ENCODE data around the gene SLC26A2. TPM values are rescaled to one million over a fixed set of nuclear protein-coding genes. Genes with fewer than 3 reads are reported as not detected.

Gene SLC26A2
- total RNA-seq, 2 donors from 2014 or later, result 7.2 to 12.0 TPM

- no peak for DNase-seq (ENCODE audit: low spot score)
- TF ChIP-seq CTCF (IDR thresholded peaks at IDR 0.05), result peak; percentile 22 to 72
- Histone ChIP-seq H3K9me3 (no peaks in the 10 kb centered on the region), H3K27ac (peak overlapping the region; percentile 84 to 92), H3K4me3 (peak overlapping the region; percentile 73 to 93), H3K36me3 (peaks cover 23% of the 10 kb centered on the region), H3K4me1 (peaks cover 0 to 40% of the 10 kb centered on the region in 2 donors), H3K27me3 (no peaks in the 10 kb centered on the region)
These were observed 41.3 kb downstream of the SLC26A2 start for GRCh38 chr5:150001660-150002486.

- no peak for TF ChIP-seq CTCF (IDR thresholded peaks at IDR 0.05)
- H3K4me3 ChIP-seq, result no peak overlapping the region
- no peaks in the 10 kb centered on the region for H3K27me3 ChIP-seq
- H3K27ac ChIP-seq, result no peak overlapping the region
- no peaks in the 10 kb centered on the region for H3K9me3 ChIP-seq
- no peak for DNase-seq (ENCODE audit: low spot score)
- H3K36me3 ChIP-seq, result peaks cover 49% of the 10 kb centered on the region
- H3K4me1 ChIP-seq, result peaks cover 0 to 27% of the 10 kb centered on the region in 2 donors
These were observed 45.8 kb downstream of the SLC26A2 start for GRCh38 chr5:150006318-150006717.

GRCh38 chr5:150007050-150007449, 46.5 kb downstream of the SLC26A2 start:
- Histone ChIP-seq H3K4me1 (peaks cover 0 to 20% of the 10 kb centered on the region in 2 donors), H3K27ac (no peak overlapping the region), H3K4me3 (no peak overlapping the region), H3K36me3 (peaks cover 53% of the 10 kb centered on the region), H3K9me3 (no peaks in the 10 kb centered on the region), H3K27me3 (no peaks in the 10 kb centered on the region)
- no peak for TF ChIP-seq CTCF (IDR thresholded peaks at IDR 0.05)
- DNase-seq (ENCODE audit: low spot score), result no peak

- no peak for TF ChIP-seq CTCF (IDR thresholded peaks at IDR 0.05)
- Histone ChIP-seq H3K36me3 (peaks cover 75% of the 10 kb centered on the region), H3K4me1 (no peaks in the 10 kb centered on the region), H3K4me3 (no peak overlapping the region), H3K9me3 (no peaks in the 10 kb centered on the region), H3K27me3 (no peaks in the 10 kb centered on the region), H3K27ac (no peak overlapping the region)
- DNase-seq (ENCODE audit: low spot score), result no peak
These were observed 49.3 kb downstream of the SLC26A2 start for GRCh38 chr5:150009671-150010387.

- H3K4me1 ChIP-seq, result no peaks in the 10 kb centered on the region
- H3K27me3 ChIP-seq, result no peaks in the 10 kb centered on the region
- no peaks in the 10 kb centered on the region for H3K9me3 ChIP-seq
- peaks cover 79% of the 10 kb centered on the region for H3K36me3 ChIP-seq
- no peak overlapping the region for H3K27ac ChIP-seq
- DNase-seq (ENCODE audit: low spot score), result no peak
- no peak for TF ChIP-seq CTCF (IDR thresholded peaks at IDR 0.05)
- no peak overlapping the region for H3K4me3 ChIP-seq
These were observed 53.4 kb downstream of the SLC26A2 start for GRCh38 chr5:150013931-150014330.

All from right atrium auricular region (tissue), 2 donors.